ENCODE measurements around the gene OR51G1.
"Not testable (repeated sequence)": the region's sequence is repeated elsewhere in the genome, so short reads cannot be mapped to it uniquely, and the experiment has no call there.

Gene OR51G1, protein sequence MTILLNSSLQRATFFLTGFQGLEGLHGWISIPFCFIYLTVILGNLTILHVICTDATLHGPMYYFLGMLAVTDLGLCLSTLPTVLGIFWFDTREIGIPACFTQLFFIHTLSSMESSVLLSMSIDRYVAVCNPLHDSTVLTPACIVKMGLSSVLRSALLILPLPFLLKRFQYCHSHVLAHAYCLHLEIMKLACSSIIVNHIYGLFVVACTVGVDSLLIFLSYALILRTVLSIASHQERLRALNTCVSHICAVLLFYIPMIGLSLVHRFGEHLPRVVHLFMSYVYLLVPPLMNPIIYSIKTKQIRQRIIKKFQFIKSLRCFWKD

DNA sequence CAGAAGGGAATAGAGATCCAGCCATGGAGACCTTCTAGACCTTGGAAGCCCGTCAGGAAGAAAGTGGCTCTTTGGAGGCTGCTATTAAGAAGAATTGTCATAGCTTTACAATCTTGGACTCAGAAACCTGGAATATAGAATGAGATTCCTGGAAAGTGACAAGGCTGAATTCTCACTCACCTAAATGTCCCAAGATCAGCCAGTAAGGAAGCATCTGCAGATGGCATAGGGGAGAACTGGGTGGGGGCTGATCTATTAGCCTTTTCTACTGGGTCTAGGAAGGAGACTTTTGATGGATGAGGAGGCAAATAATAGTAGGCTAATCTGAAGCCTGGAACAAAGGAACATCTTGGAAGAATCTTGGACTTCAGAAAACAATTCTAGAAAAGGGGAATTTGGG is at the start of gene OR51G1:
OR51G1 (minus strand) TSS at position 101 of the 400 bp plus-strand sequence; CDS start at position 101, 0 bp downstream.
- DNase-seq, result no peak

DNA sequence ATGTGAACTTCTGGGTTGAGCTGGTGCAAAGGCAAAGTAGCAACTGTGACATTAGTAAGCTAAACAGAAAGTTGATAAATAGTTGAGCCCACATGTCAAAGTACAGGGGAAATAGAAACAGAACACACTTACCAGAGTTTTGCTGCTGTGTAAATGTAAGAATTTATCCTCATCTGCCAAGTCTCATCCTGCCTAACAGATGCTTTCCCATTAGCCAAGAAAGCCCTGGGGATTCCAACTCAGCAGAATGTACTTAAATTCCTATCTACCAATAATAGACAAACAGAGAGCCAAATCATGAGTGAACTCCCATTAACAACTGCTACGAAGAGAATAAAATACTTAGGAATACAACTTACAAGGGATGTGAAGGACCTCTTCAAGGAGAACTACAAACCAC is 38.7 kb upstream of the OR51G1 start:
- DNase-seq, result no peak

DNA sequence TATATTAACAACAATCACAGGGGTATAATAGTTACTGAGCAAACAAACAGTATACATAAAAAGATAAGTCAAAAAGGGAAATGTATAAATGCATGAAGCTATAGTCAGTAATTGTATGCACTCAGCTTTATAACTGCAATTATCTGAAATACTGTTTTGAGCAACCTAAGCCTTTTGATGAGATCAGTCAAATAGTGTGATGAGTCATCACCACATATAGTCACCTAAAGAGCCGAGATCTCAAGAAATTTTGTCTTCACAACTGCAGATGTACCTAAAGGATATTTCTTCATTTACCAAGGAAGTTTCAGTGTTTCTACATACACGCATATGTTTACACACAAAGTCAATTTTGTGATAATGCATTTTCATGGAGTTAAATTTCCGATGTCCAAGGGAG is 36.7 kb upstream of the OR51G1 start:
- no peak for DNase-seq

GRCh38 chr11:4957396-4957795 is 33.3 kb upstream of the OR51G1 start:
- no peak for DNase-seq

GRCh38 chr11:4955613-4956012 is 31.5 kb upstream of the OR51G1 start, which contains the start of gene OR51A2:
Gene OR51A2 (minus strand): TSS chr11:4955713. CDS start chr11:4955713, 0 bp downstream.
- DNase-seq, result not testable (repeated sequence)

DNA sequence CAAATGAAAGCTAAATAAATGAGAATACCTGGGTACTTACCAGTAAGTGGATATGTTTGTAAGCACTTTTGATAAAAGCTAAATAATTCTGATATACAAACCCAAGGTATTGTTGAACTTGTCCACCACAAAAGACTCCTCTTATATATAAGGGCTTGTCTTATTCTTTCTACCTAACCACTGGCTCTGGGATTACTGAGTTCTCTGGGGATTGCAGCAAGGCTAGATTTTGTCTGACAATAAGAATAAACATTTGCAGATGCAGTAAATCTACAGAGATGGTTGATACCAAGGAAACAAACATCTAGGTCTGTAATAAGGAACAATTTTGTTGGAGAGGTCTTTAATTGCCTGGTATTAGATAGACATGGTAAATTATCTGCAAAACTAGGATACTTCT is 23.4 kb upstream of the OR51G1 start, which contains the start of gene OR51A4:
OR51A4 (minus strand) TSS at position 101 of the 400 bp plus-strand sequence. CDS start 505 bp downstream, outside the sequence.
- DNase-seq, result no peak

DNA sequence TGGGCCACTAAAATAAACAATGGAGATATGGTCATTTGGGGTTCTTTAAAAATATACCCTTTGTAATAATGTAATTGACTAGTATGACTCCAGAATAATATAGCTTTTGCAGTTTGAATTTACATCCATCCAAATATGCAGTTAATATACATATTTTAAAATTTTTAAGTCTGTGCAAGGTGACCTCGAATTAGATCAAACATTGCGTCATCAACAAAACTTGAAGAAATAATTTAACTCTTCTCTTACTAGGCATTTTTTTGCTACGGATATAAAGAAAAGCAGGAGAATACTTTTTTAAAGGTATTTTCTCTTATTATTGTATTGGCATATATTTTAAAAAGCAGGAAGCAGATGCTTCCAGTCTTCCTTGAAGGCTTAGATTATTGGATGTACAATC is 12.6 kb upstream of the OR51G1 start:
- DNase-seq, result no peak

DNA sequence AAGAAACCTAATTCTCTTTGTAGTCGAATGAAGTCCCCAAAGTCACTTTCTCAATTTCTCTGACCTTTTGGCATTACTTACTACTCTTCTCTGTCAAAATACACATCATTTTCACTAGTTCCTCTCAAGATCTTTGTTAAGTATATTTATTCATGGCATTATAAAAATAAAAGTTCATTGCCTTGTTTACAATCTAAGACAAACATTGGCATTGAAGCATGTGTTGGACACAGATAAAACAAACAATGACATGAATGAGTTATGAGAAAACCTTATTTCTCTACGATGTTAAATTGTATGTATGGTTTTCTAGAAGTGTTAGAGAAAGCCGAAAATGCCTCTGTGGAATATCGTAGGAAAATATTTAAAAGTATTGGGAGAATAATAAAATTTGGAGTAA is 8.6 kb upstream of the OR51G1 start:
- no peak for DNase-seq

- DNase-seq, result no peak
These were observed 2.5 kb upstream of the OR51G1 start for GRCh38 chr11:4926608-4927007.

DNA sequence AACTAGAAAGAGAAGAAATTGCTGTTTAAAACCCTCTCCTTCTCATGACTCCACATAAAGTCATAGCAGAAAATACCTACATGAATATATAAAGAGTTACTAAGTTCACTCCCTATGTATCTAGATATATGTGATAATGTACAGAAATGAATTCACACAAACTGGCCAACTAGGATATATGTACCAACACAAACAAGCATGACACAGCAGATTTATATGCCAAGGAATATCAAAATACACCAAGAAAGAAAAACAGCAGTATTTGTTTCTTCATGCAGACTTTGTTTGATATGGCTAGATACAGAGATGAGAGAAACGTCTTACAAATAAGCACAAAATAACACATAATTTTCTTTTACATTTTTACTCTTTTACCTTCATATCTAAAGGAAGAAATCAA is 1.8 kb downstream of the OR51G1 start:
- no peak for DNase-seq

DNA sequence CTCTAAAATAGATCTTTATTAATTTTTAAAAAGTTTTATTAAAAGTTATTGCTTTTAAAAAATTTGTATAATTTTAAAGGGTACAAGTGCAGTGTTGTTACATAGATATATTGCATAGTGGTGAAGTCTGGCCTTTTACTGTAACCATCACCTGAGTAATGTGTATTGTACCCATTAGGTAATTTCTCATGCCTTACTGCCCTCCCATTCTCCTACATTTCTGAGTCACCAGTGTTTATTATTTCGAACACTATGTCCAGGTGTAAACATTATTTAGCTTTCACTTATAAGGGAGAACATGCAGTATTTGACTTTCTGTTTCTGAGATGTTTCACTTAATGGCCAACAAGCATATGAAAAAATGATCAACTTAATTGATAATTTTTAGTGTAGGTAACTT is 2.3 kb downstream of the OR51G1 start:
- no peak for DNase-seq

- no peak for DNase-seq
These were observed 4.9 kb downstream of the OR51G1 start, which contains the start of gene OR51G2 for GRCh38 chr11:4919250-4919649. Gene OR51G2 (minus strand): TSS chr11:4919350. CDS start chr11:4915663, 3,687 bp downstream.

DNA sequence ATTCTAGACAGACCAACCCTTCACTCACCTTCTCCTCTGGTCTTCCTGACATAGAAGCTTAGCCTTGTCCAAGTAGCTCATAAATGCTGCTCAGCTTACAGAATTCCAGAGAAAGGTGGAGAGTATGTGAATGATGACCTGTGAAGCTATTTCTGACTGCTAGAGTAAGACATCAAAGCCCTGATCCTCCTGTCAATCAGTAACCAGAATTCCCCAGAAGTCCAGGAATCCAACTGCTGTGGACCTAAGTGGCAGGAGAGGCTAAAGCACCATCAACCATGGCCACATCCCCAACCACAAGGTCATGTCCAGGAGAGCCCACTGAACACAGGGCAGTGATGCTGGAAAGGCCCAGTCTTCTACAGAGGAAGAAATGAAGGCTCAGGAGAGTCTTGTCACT is 7.6 kb downstream of the OR51G1 start:
- no peak for DNase-seq

DNA sequence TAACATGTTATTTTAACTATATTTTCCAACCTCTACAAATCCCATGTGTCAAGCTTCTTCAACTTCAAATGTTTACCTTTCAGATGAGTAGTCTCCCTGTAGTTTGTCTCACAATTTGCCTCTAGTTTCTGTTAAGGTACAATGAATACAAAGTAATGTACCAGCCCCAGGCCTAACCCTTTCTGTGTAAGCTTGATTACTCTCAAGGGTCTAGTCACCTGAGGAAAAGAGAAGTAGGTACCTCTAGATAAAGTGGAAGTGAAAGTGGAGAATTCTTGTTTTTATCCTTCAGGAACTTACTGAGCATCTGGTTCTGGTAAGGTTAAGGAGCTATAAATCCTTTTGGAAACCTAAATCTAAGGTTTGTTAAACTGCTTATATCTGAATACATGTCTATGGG is 20.7 kb downstream of the OR51G1 start, which contains the start of gene OR51A7:
OR51A7 (plus strand) TSS at position 300 of the 400 bp plus-strand sequence. CDS start 3,587 bp downstream, outside the sequence.
- DNase-seq, result no peak

- DNase-seq, result no peak
These were observed 32.0 kb downstream of the OR51G1 start for GRCh38 chr11:4891996-4892640.

DNA sequence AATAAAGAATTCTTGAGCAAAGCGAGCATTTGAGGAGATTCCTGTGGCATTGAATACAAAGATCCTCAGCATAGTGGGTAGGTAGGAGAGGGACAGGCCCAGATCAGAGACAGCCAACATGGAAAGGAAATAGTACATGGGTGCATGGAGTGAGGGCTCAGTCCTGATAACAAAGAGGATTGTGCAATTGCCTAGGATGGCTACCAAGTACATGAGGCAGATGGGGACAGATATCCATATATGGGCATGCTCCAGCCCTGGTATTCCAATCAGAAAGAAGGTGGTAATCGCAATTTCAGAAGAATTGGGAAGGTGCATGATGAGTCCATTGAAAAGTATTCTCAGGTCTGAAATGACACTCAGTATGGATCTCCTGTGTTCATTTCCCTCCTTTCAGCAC is 33.9 kb downstream of the OR51G1 start:
- DNase-seq, result no peak

GRCh38 chr11:4887591-4887990 is 36.5 kb downstream of the OR51G1 start:
- DNase-seq, result no peak

GRCh38 chr11:4886186-4886585 is 38.0 kb downstream of the OR51G1 start:
- no peak for DNase-seq

DNA sequence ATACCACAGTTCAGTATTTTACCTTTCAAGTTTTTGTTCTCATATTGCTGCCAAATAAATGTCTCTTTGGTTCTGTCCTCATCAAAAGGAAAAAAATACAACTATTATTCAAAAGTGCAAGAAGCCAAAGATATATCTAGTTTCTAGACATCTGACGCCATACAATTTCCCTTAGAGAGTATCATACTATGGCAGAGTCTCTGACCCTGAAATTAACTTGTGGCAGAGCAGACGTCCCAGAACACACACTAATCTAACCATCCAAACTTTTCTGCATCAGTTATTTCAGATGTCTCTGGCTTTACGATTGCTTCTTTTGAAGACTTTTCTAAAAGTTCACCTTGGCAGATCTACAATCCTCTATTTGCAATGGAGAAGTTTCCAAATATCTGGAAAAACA is 39.8 kb downstream of the OR51G1 start:
- DNase-seq, result no peak

DNA sequence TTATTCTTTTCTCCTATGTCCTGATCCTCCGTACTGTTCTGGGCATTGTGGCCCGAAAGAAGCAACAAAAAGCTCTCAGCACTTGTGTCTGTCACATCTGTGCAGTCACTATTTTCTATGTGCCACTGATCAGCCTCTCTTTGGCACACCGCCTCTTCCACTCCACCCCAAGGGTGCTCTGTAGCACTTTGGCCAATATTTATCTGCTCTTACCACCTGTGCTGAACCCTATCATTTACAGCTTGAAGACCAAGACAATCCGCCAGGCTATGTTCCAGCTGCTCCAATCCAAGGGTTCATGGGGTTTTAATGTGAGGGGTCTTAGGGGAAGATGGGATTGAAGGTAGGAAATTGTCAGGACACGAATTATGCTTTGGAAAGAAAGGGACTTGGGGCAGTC is 41.6 kb downstream of the OR51G1 start:
- no peak for DNase-seq

GRCh38 chr11:4881860-4882500 is 42.2 kb downstream of the OR51G1 start, which contains the start of gene OR51T1:
Gene OR51T1 (plus strand): TSS chr11:4881900. CDS start chr11:4881900, 0 bp downstream.
- no peak for DNase-seq

DNA sequence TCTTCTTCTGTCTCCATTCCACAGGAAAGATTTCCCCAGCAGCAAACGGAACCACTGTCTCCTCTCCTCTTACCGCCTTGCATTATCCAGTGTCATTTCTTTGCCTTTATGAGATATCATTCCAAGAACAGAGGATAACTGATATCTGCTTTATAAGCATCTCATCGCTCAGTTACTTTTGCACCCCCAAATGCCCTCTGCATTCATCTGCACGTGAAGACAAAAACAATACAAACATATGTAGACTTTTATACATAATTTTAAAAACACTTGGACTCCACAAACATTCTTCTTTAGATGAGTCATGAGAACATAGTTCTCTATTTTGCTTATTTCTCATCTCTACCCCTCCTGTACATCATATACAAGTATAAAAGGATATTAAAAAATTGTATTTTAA is 43.0 kb downstream of the OR51G1 start:
- DNase-seq, result no peak

Measured in NCI-H446 treated with DMSO at 0.1 percent for 48 hours (cell line).